ENCODE data around the gene TRIM37. TPM values are rescaled to one million over a fixed set of nuclear protein-coding genes. Genes with fewer than 3 reads are reported as not detected.

Gene TRIM37
- total and polyA plus RNA-seq, 2 of the 8 experiments (the other 6 are each of a cell fraction or from before 2014, with no cell fraction given) = 38.2 to 57.0 TPM

DNA sequence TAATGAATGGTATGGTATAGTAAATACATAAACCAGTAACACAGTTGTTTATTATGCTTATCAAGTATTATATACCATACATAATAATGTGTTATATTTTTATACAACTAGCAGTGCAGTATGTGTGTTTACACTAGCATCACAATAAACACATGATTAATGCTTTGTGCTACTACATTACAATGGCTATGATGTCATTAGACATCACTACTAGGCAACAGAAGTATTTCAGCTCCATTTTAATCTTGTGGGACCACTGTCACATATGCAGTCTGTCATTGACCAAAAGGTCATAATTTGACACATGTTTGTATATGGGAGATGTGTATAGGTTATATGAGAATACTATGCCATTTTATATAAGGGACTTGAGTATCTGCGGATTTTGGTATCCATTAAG lies 32.7 kb downstream of the TRIM37 start:
- no peaks in the 10 kb centered on the region for H3K27me3 ChIP-seq (replicated peaks in 1 of 4; ENCODE audit: control insufficient read depth in 3 of 4, extremely low read depth in 1 of 4, insufficient read depth in 3 of 4, low read length in 3 of 4)
- H3K79me1 ChIP-seq (ENCODE audit: low read depth, low read length) = no peaks in the 10 kb centered on the region
- no peak overlapping the region for H3K4ac ChIP-seq (replicated peaks; ENCODE audit: insufficient read length, low read depth, low read length)
- no peak overlapping the region for H4K8ac ChIP-seq (ENCODE audit: extremely low read depth, insufficient read depth, low read length)
- no peak overlapping the region for H3K23ac ChIP-seq (ENCODE audit: insufficient read length)
- FAIRE-seq (no peak), DNase-seq (ENCODE audit: low read depth in 1 of 2, low spot score in 2 of 2) (no peak)
- H2BK20ac ChIP-seq (ENCODE audit: low read length) = no peak overlapping the region
- 89% methylated on average over 1 of the region's 1 CpG; no CpG with 5 or more reads in 1 of the 2 experiments for WGBS, 2 experiments (ENCODE audit: extremely low coverage in 1 of 2, insufficient coverage in 1 of 2, insufficient read length in 1 of 2, insufficient replicate concordance in 2 of 2, low coverage in 1 of 2, low lambda C conversion rate in 2 of 2, missing lambda C conversion rate in 1 of 2)
- H2BK15ac ChIP-seq (ENCODE audit: low read length) = no peak overlapping the region
- H3K36me3 ChIP-seq (ENCODE audit: control insufficient read depth in 2 of 4, insufficient read depth in 4 of 4, low read length in 3 of 4) = peaks cover 2 to 51% (median 19%) of the 10 kb centered on the region in 4 experiments
- H4K5ac ChIP-seq (ENCODE audit: insufficient read length, low read depth, low read length) = no peak overlapping the region
- no peak overlapping the region for H2AK5ac ChIP-seq (ENCODE audit: low read depth, low read length)
- H3K27ac ChIP-seq (ENCODE audit: low read depth, low read length) = no peak overlapping the region
- H2BK120ac ChIP-seq (replicated peaks; ENCODE audit: low read depth, low read length) = no peak overlapping the region
- no peak overlapping the region for H2AFZ ChIP-seq (ENCODE audit: low read length)
- no peak overlapping the region for H3K14ac ChIP-seq (ENCODE audit: insufficient read length)
- H2BK5ac ChIP-seq (ENCODE audit: low read depth, low read length) = no peak overlapping the region
- H3K79me2 ChIP-seq (ENCODE audit: control insufficient read depth in 1 of 2, insufficient read depth in 2 of 2, low read length in 2 of 2) = no peaks in the 10 kb centered on the region
- H3K9me3 ChIP-seq (ENCODE audit: insufficient read depth in 2 of 2, low read depth in 1 of 2, low read length in 1 of 2) = no peaks in the 10 kb centered on the region
- H4K91ac ChIP-seq (replicated peaks; ENCODE audit: insufficient read length, low read length) = no peak overlapping the region
- H3K4me2 ChIP-seq (ENCODE audit: insufficient read depth in 1 of 2, low read depth in 2 of 2, low read length in 2 of 2) = no peak overlapping the region
- no peak overlapping the region for H2BK12ac ChIP-seq (ENCODE audit: low read depth, low read length)
- POLR2A ChIA-PET (ENCODE audit: partially characterized antibody) = no interaction called here
- H3K9ac ChIP-seq (replicated peaks in 1 of 4; ENCODE audit: extremely low read depth in 1 of 4, low read depth in 3 of 4, low read length in 3 of 4) = no peak overlapping the region
- H3K18ac ChIP-seq (ENCODE audit: extremely low read depth, low read length) = no peak overlapping the region
- CTCF ChIA-PET (ENCODE audit: partially characterized antibody) = no interaction called here
- no peaks in the 10 kb centered on the region for H3K4me1 ChIP-seq (replicated peaks in 1 of 4; ENCODE audit: control insufficient read depth in 3 of 4, insufficient read depth in 4 of 4, low read length in 3 of 4)
- no peaks in the 10 kb centered on the region for H3K23me2 ChIP-seq (ENCODE audit: low read depth, low read length)
- no peak for TF ChIP-seq GTF2F1 (IDR thresholded peaks at IDR 0.05; ENCODE audit: borderline replicate concordance, low read depth, low read length)
- no peak for TF ChIP-seq GABPA (IDR thresholded peaks at IDR 0.05; ENCODE audit: borderline replicate concordance, insufficient read depth, low read length)
- peaks cover 0 to 1% of the 10 kb centered on the region in 2 experiments for H4K20me1 ChIP-seq (replicated peaks in 1 of 2; ENCODE audit: control insufficient read depth in 1 of 2, insufficient read depth in 2 of 2, low read length in 2 of 2)
- H3K4me3 ChIP-seq (ENCODE audit: extremely low read depth in 1 of 4, insufficient read depth in 2 of 4, low read depth in 3 of 4, low read length in 4 of 4) = no peak overlapping the region
- no peak overlapping the region for H3K56ac ChIP-seq (replicated peaks; ENCODE audit: insufficient read length, low read depth, low read length)

Measured in H1 (cell line).